ENCODE measurements around the gene PPP1R16B. TPM values are rescaled to one million over a fixed set of nuclear protein-coding genes. Genes with fewer than 3 reads are reported as not detected.

The PPP1R16B gene
- total and polyA plus RNA-seq, 11 donors: 1.9 to 12.2 (median 6.9) TPM

DNA sequence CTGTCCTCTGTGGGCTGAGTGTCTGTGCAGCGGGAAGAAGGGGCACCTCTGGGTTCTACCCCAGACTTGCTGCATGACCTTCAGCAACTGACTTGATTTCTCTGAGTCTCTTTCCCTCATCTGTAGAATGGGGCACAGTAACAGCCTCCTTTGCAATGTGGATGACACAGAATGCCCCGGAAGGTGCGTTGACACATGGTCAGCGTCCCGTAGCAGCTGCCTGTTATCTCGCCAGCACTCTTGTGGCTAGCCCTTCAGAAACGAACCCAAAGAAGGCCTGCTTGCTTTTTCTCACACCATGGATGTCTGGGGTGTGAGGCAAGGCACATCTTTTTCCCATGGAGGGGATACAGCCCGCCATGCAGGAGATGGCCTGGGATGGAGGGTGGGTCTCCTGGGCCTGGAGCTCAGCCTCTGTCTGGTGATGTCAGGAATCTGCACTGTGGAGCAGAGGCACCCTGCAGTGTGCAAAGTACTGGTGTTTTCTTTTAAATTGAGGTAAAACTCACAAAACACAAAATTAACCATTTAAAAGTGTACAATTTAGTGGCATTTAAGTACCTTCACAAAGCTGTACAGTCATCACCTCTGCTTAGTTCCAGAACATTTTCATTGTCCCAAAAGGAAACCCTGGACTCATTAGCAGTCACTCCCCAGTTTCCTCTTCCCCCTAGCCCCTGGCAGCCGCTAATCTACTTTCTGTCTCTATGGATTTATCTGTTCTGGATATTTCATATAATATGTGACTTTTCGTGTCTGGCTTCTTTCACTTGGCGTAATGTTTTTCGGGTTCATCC, 61.0 kb downstream of the PPP1R16B start:
- Histone ChIP-seq H3K27ac (peak overlapping the region; percentile 7 to 66 (median 49)), H3K4me1 (peaks cover 0 to 41% (median 15%) of the 10 kb centered on the region in 12 donors), H3K9me3 (peaks cover 0 to 7% (median 0%) of the 10 kb centered on the region in 12 donors), H3K4me3 (peak overlapping the region in 1 of 12 donors; percentile 2), H3K36me3 (no peaks in the 10 kb centered on the region), H3K27me3 (peaks cover 0 to 8% (median 0%) of the 10 kb centered on the region in 9 donors)
- TF ChIP-seq POLR2A (IDR thresholded peaks at IDR 0.05): no peak
- TF ChIP-seq, protein P1, sequence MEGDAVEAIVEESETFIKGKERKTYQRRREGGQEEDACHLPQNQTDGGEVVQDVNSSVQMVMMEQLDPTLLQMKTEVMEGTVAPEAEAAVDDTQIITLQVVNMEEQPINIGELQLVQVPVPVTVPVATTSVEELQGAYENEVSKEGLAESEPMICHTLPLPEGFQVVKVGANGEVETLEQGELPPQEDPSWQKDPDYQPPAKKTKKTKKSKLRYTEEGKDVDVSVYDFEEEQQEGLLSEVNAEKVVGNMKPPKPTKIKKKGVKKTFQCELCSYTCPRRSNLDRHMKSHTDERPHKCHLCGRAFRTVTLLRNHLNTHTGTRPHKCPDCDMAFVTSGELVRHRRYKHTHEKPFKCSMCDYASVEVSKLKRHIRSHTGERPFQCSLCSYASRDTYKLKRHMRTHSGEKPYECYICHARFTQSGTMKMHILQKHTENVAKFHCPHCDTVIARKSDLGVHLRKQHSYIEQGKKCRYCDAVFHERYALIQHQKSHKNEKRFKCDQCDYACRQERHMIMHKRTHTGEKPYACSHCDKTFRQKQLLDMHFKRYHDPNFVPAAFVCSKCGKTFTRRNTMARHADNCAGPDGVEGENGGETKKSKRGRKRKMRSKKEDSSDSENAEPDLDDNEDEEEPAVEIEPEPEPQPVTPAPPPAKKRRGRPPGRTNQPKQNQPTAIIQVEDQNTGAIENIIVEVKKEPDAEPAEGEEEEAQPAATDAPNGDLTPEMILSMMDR (IDR thresholded peaks at IDR 0.05): no peak
- WGBS, 4 donors: 33 to 40% (median 39%) methylated on average over 6 to 12 of the region's 12 CpGs
- DNase-seq: no peak
- intact Hi-C loops (cut with DNase I): no loop called here
- ATAC-seq: peak in 1 of 4 donors; percentile 79

DNA sequence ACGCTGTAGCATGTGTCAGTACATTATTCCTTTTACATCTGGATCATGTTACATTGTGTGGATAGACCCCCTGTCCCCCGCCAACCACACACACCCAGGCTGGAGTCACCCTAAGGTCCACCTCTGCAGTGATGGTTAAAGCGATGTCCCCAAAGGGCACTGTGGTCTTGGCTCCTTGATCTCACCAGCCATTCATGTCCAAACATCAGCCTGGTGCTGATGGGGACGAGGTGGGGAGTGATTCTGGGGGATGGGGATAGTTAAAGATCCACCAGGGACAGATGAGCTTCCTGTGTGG, 61.5 kb downstream of the PPP1R16B start:
- TF ChIP-seq, protein P1 (IDR thresholded peaks at IDR 0.05): no peak
- no peak for TF ChIP-seq POLR2A (IDR thresholded peaks at IDR 0.05)
- Histone ChIP-seq H3K9me3 (peaks cover 0 to 7% (median 0%) of the 10 kb centered on the region in 12 donors), H3K27ac (peak overlapping the region in 6 of 12 donors; percentile 20 to 63 (median 35)), H3K4me3 (peak overlapping the region in 1 of 12 donors; percentile 2), H3K36me3 (no peaks in the 10 kb centered on the region), H3K27me3 (peaks cover 0 to 10% (median 0%) of the 10 kb centered on the region in 9 donors), H3K4me1 (peaks cover 0 to 46% (median 15%) of the 10 kb centered on the region in 12 donors)
- DNase-seq: no peak
- WGBS, 4 donors: 53 to 65% (median 59%) methylated on average over 4 of the region's 4 CpGs
- intact Hi-C loops (cut with DNase I): no loop called here
- ATAC-seq: no peak

DNA sequence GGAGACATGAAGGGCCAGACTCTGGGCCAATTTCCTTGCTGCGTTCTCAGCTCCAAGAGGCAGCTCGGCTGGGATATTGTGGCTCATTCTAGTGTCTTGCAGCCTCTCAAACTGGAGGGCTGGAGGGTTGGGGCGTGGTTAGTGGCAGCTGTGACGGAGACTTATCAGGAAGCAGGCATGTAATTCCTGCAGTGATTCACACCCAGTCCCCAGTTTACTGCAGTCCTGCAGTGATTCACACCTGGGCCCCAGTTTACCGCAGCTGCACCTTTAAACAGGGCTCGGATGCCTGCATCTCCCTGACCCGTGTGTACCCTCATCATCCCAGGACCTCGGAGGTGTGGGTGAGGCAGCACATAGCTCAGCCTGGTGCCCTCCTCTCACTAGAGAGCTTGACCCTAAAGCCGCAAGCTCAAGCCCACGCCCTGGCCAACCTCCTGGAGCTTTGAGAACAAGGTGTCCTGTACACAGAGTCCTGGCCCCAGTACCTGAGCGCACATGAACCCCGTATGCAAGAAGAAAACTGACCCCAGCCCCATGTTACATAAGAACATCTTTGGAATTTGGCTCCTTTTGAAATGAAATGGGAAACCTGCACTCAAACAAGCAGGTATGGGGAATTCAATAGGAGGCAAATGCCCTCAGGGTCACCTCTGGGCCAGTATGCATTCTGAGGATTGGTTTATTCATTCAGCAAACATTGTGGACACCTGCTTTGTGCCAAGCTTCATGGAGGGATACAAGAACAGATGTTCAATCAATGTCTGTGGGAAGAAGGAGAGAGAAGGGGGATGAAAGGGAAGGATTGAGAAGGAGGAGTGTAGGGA, 65.4 kb downstream of the PPP1R16B start:
- peak in 3 of 4 donors; percentile 45 to 55 (median 51) for ATAC-seq
- no peak overlapping the region for H3K4me3 ChIP-seq
- no peaks in the 10 kb centered on the region for H3K36me3 ChIP-seq
- intact Hi-C loops (cut with DNase I): loop anchor here in 2 of 10 donors (5.0 to 10.0 kb wide), 2 partner anchors 44 to 66 kb away; partner anchors contain the start of gene PPP1R16B (in 1 of the 2)
- H3K27me3 ChIP-seq: peaks cover 0 to 35% (median 0%) of the 10 kb centered on the region in 9 donors
- WGBS, 4 donors: 40 to 51% (median 45%) methylated on average over 10 to 12 of the region's 12 CpGs
- H3K27ac ChIP-seq: peak overlapping the region in 2 of 12 donors; percentile 12 to 24
- H3K4me1 ChIP-seq: peaks cover under 1 to 59% (median 28%) of the 10 kb centered on the region in 12 donors
- DNase-seq: peak in 1 of 5 donors; percentile 41
- H3K9me3 ChIP-seq: peaks cover 0 to 7% (median 0%) of the 10 kb centered on the region in 12 donors
- peak in 1 of 2 donors; percentile 20 for TF ChIP-seq POLR2A (IDR thresholded peaks at IDR 0.05)
- TF ChIP-seq, protein P1 (IDR thresholded peaks at IDR 0.05): no peak

All from heart left ventricle (tissue), 16 donors.